ENCODE results near the gene GAK. TPM values are rescaled to one million over a fixed set of nuclear protein-coding genes. Genes with fewer than 3 reads are reported as not detected.

Gene GAK
- total RNA-seq, 1 experiment from 2014 or later, result 86.6 TPM

GRCh38 chr4:885353-885752 lies 46.8 kb downstream of the GAK start:
- Histone ChIP-seq H3K36me3 (ENCODE audit: control insufficient read depth, insufficient read depth, low read length) (no peaks in the 10 kb centered on the region), H3K27me3 (ENCODE audit: control insufficient read depth, insufficient read depth, low read length) (no peaks in the 10 kb centered on the region), H3K9me3 (ENCODE audit: control insufficient read depth, insufficient read depth, low read depth, low read length) (no peaks in the 10 kb centered on the region), H3K4me1 (ENCODE audit: control insufficient read depth, insufficient read depth, low read length) (no peaks in the 10 kb centered on the region), H3K27ac (ENCODE audit: low read length) (no peak overlapping the region), H3K4me3 (ENCODE audit: low read depth in 2 of 2, low read length in 2 of 2) (no peak overlapping the region)
- TF ChIP-seq, protein P1, sequence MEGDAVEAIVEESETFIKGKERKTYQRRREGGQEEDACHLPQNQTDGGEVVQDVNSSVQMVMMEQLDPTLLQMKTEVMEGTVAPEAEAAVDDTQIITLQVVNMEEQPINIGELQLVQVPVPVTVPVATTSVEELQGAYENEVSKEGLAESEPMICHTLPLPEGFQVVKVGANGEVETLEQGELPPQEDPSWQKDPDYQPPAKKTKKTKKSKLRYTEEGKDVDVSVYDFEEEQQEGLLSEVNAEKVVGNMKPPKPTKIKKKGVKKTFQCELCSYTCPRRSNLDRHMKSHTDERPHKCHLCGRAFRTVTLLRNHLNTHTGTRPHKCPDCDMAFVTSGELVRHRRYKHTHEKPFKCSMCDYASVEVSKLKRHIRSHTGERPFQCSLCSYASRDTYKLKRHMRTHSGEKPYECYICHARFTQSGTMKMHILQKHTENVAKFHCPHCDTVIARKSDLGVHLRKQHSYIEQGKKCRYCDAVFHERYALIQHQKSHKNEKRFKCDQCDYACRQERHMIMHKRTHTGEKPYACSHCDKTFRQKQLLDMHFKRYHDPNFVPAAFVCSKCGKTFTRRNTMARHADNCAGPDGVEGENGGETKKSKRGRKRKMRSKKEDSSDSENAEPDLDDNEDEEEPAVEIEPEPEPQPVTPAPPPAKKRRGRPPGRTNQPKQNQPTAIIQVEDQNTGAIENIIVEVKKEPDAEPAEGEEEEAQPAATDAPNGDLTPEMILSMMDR (IDR thresholded peaks at IDR 0.05), result no peak
- TF ChIP-seq TCF7L2 (IDR thresholded peaks at IDR 0.05; ENCODE audit: low read depth, low read length), result no peak
- TF ChIP-seq, protein P2, sequence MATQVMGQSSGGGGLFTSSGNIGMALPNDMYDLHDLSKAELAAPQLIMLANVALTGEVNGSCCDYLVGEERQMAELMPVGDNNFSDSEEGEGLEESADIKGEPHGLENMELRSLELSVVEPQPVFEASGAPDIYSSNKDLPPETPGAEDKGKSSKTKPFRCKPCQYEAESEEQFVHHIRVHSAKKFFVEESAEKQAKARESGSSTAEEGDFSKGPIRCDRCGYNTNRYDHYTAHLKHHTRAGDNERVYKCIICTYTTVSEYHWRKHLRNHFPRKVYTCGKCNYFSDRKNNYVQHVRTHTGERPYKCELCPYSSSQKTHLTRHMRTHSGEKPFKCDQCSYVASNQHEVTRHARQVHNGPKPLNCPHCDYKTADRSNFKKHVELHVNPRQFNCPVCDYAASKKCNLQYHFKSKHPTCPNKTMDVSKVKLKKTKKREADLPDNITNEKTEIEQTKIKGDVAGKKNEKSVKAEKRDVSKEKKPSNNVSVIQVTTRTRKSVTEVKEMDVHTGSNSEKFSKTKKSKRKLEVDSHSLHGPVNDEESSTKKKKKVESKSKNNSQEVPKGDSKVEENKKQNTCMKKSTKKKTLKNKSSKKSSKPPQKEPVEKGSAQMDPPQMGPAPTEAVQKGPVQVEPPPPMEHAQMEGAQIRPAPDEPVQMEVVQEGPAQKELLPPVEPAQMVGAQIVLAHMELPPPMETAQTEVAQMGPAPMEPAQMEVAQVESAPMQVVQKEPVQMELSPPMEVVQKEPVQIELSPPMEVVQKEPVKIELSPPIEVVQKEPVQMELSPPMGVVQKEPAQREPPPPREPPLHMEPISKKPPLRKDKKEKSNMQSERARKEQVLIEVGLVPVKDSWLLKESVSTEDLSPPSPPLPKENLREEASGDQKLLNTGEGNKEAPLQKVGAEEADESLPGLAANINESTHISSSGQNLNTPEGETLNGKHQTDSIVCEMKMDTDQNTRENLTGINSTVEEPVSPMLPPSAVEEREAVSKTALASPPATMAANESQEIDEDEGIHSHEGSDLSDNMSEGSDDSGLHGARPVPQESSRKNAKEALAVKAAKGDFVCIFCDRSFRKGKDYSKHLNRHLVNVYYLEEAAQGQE (IDR thresholded peaks at IDR 0.05; ENCODE audit: insufficient read depth in 1 of 2, low read depth in 2 of 2, low read length in 1 of 2), result no peak
- TF ChIP-seq POLR2AphosphoS5 (IDR thresholded peaks at IDR 0.05; ENCODE audit: low read depth, low read length), result no peak
- TF ChIP-seq SIN3A (IDR thresholded peaks at IDR 0.05; ENCODE audit: borderline replicate concordance, insufficient read depth, low read depth, low read length), result no peak
- no peak for ATAC-seq
- intact Hi-C loops (cut with micrococcal nuclease; ENCODE audit: unreplicated experiment) (no loop called here), in situ Hi-C loops (cut with HindIII; ENCODE audit: low pct_unique_long_range_greater_than_20kb, low sequenced_read_pairs) (no loop called here)
- CTCF ChIA-PET, result no interaction called here
- no peak for DNase-seq (ENCODE audit: low read depth, low spot score)
- no TSS peak for BruUV-seq (replicated peaks)
- POLR2A ChIA-PET, result no interaction called here

- TF ChIP-seq SIN3A (IDR thresholded peaks at IDR 0.05; ENCODE audit: borderline replicate concordance, insufficient read depth, low read depth, low read length) (no peak), TCF7L2 (IDR thresholded peaks at IDR 0.05; ENCODE audit: low read depth, low read length) (no peak), POLR2AphosphoS5 (IDR thresholded peaks at IDR 0.05; ENCODE audit: low read depth, low read length) (no peak)
- TF ChIP-seq, protein P1 (IDR thresholded peaks at IDR 0.05), result no peak
- TF ChIP-seq, protein P2 (IDR thresholded peaks at IDR 0.05; ENCODE audit: insufficient read depth in 1 of 2, low read depth in 2 of 2, low read length in 1 of 2), result no peak
- H3K9me3 ChIP-seq (ENCODE audit: control insufficient read depth, insufficient read depth, low read depth, low read length), result no peaks in the 10 kb centered on the region
- no TSS peak for BruUV-seq (replicated peaks)
- no peaks in the 10 kb centered on the region for H3K36me3 ChIP-seq (ENCODE audit: control insufficient read depth, insufficient read depth, low read length)
- H3K4me3 ChIP-seq (ENCODE audit: low read depth in 2 of 2, low read length in 2 of 2), result no peak overlapping the region
- ATAC-seq (no peak), DNase-seq (ENCODE audit: low read depth, low spot score) (no peak)
- H3K27me3 ChIP-seq (ENCODE audit: control insufficient read depth, insufficient read depth, low read length), result no peaks in the 10 kb centered on the region
- POLR2A ChIA-PET, result no interaction called here
- H3K4me1 ChIP-seq (ENCODE audit: control insufficient read depth, insufficient read depth, low read length), result no peaks in the 10 kb centered on the region
- H3K27ac ChIP-seq (ENCODE audit: low read length), result no peak overlapping the region
- in situ Hi-C loops (cut with HindIII; ENCODE audit: low pct_unique_long_range_greater_than_20kb, low sequenced_read_pairs), result no loop called here
- CTCF ChIA-PET, result no interaction called here
- intact Hi-C loops (cut with micrococcal nuclease; ENCODE audit: unreplicated experiment), result no loop called here
Measured at GRCh38 chr4:884896-885295, 47.2 kb downstream of the GAK start.

All from Panc1 (cell line).